Measurements from ENCODE around the gene TRIM7.
"Not testable (repeated sequence)": the region's sequence is repeated elsewhere in the genome, so short reads cannot be mapped to it uniquely, and the experiment has no call there.

The TRIM7 gene

DNA sequence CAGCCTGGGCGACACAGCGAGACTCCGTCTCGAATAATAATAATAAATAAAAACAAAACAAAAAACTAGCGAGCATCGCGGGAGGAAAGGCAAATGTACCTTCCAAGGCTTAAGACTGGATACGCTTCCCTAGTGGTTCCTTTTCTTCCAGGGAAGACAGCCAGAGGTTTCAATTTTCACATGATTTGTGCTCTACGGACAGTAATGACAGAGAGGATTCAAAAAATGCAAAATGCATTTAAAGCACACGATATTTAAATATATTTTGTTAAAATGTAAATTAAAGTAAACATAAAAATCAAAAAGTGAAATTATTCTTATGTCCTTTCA, 13.8 kb upstream of the TRIM7 start:
- no peak for DNase-seq (ENCODE audit: low read depth)
- TF ChIP-seq, protein P1, sequence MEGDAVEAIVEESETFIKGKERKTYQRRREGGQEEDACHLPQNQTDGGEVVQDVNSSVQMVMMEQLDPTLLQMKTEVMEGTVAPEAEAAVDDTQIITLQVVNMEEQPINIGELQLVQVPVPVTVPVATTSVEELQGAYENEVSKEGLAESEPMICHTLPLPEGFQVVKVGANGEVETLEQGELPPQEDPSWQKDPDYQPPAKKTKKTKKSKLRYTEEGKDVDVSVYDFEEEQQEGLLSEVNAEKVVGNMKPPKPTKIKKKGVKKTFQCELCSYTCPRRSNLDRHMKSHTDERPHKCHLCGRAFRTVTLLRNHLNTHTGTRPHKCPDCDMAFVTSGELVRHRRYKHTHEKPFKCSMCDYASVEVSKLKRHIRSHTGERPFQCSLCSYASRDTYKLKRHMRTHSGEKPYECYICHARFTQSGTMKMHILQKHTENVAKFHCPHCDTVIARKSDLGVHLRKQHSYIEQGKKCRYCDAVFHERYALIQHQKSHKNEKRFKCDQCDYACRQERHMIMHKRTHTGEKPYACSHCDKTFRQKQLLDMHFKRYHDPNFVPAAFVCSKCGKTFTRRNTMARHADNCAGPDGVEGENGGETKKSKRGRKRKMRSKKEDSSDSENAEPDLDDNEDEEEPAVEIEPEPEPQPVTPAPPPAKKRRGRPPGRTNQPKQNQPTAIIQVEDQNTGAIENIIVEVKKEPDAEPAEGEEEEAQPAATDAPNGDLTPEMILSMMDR (IDR thresholded peaks at IDR 0.05; ENCODE audit: low read length, missing control alignments): no peak
- H3K4me3 ChIP-seq (replicated peaks; ENCODE audit: low read depth, low read length): peak overlapping the region; percentile 44

DNA sequence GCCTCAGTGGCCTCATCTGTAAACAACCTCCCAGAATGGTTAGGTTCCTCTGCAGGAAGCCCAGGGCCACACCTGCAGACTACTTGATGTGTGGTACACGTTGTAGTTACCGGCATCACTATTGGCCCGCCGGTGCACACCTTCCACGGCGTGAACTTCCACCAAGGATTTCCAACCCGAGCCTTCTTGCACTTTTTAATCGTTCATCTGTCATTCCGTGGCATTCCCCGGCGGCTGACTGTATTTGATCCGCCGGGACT, 12.7 kb upstream of the TRIM7 start:
- no peak for DNase-seq (ENCODE audit: low read depth)
- H3K4me3 ChIP-seq (replicated peaks; ENCODE audit: low read depth, low read length): peak overlapping the region; percentile 45
- TF ChIP-seq, protein P1 (IDR thresholded peaks at IDR 0.05; ENCODE audit: low read length, missing control alignments): no peak

DNA sequence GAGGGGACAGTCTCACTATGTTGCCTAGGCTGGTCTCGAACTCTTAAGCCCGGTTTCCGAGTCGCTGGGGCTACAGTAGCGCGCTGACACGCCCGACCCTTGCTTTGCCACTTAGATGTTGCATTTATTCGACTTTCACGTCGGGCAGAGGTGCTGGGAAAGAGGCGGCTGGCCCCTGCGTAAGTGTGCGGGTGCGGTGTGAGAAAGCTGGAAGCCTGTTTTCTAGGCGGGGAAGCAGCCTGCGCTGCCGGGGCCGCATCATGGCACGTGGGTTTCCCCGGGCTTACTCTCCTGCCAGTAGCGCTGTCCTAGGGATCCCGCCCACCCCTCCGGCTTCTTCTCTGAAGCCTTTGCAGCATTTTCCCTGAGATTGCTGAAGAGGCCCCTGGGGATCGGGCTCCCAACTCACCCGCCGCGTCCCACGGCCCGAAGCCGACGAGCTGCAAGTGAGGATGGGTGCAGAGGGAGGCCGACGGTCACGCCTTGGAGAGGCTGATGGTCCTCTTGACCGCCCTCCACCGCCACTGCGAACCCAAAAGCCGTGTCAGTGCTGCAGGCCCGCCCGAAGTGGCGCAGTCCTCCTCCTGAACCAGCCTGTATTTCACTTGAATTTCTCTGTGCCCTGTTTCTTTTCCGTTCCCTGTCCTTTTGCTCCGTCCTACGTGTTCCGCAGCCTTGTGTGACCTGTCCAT, 12.3 kb upstream of the TRIM7 start:
- DNase-seq (ENCODE audit: low read depth): peak; percentile 57
- TF ChIP-seq, protein P1 (IDR thresholded peaks at IDR 0.05; ENCODE audit: low read length, missing control alignments): no peak
- H3K4me3 ChIP-seq (replicated peaks; ENCODE audit: low read depth, low read length): peak overlapping the region; percentile 45

DNA sequence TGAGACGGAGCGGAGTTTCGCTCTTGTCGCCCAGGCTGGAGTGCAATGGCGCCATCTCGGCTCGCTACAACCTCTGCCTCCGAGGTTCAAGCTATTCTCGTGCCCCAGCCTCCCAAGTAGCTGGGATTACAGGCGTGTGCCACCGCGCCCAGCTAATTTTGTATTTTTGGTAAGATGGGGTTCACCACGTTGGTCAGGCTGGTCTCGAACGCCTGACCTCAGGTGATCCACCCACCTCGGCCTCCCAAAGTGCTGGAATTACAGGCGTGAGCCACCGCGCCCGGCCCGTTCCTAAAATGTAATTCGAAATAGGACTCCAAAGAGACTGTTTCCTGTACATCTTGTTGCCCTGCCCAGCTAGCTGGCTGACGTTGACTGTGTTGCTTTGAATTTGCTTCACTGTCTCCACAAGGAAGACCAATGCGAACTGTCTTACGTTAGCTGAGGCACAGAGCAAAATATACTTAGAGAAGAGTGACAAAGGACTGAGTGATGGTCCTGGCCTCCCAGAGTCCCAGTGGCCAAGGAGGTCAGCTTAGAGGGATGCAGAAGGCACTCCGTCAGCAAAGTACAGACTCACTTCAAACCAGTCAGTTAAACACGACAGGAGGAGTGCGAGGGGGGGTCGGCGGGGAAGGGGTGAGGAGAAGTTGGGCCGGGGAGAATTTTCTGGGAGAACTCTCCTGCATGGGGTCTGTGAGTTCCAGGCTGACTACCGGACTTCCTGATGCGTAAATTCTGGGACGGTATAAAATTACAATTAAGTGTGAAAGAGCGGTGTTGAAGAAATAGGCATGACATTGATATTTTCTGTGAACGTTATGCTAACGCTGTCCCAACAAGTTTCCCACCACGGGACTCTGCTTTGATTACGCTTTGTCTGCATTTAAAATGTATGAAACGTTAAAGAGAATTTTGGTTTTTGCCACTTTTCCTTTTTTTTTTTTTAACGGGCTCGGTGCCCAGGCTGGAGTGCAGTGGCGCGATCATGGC, 11.3 kb upstream of the TRIM7 start:
- peak overlapping the region; percentile 45 for H3K4me3 ChIP-seq (replicated peaks; ENCODE audit: low read depth, low read length)
- TF ChIP-seq, protein P1 (IDR thresholded peaks at IDR 0.05; ENCODE audit: low read length, missing control alignments): no peak
- DNase-seq (ENCODE audit: low read depth): no peak

DNA sequence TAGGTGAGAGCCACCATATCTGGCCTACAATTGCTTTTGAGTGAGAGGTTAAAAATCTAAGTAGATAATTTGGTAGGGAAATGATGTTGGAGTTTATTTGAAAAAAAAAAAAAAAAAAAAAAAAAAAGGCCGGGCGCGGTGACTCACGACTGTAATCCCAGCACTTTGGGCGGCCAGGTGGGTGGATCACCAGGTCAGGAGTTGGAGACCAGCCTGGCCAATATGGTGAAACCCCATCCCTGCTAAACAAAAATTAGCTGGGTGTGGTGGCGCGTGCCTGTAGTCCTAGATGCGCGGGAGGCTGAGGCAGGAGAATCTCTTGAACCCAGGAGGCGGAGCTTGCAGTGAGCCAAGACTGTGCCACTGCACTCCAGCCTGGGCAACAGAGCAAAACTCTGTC, 9.3 kb upstream of the TRIM7 start:
- H3K4me3 ChIP-seq (replicated peaks; ENCODE audit: low read depth, low read length); DNase-seq (ENCODE audit: low read depth): not testable (repeated sequence)

DNA sequence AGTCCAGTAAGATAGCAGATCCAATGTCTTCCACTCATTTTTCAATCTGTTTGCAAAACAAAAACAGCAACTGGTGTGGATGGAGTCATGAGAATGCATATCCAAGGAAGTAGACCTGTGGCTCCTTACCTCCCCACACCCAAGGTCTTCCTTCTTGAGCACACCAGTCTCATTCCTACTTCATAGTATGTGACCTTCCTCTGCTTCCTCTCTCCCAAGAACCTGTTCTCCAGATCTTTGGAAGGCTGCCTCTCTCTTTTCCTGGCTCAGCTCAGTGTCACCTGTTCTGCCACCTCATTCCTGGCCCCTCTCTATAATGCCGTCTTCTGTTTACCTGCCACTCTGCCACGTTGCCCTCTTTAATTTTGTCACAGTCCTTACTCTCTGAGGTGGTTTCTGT, 7.9 kb upstream of the TRIM7 start:
- DNase-seq (ENCODE audit: low read depth): no peak
- H3K4me3 ChIP-seq (replicated peaks; ENCODE audit: low read depth, low read length): no peak overlapping the region
- TF ChIP-seq, protein P1 (IDR thresholded peaks at IDR 0.05; ENCODE audit: low read length, missing control alignments): no peak

DNA sequence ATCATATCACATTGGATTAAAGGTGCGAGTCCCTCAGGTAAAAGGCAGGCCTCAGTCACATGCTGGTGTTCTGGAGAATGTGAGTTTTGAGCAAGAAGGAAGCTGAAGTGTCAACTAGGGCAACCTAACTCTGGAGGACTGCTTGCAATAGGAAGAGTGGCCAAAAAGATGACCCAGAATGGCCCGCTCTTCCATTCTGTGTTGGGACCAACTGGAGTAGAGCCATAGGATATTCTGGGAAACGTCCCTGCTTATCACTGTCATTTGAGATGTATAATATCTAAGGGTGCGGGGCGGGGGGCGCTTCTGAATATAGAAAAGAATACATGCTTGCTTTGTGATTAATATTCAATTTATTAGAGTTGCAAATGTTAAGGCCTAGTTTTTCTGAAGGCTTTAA, 7.1 kb upstream of the TRIM7 start:
- TF ChIP-seq, protein P1 (IDR thresholded peaks at IDR 0.05; ENCODE audit: low read length, missing control alignments): no peak
- no peak for DNase-seq (ENCODE audit: low read depth)
- no peak overlapping the region for H3K4me3 ChIP-seq (replicated peaks; ENCODE audit: low read depth, low read length)
